OCI-LY3 (cell line): ENCODE data around the gene TEX13B.

ENCODE experiments used
- H2AFZ ChIP-seq: fragments of 200-600, 300-600 bp; shearing (Covaris generic); 2 replicates; pipeline ENCODE4 v1.6.0; 2014; ENCODE audit warnings: antibody characterized with exemption, low read depth, low read length
- H3K27ac ChIP-seq: fragments of 200-600, 300-600 bp; sonication (generic); 2 replicates; pipeline ENCODE4 v1.5.1; 2014; ENCODE audit warnings: mild to moderate bottlenecking, low read length, moderate library complexity, mixed read lengths
- H3K27me3 ChIP-seq: fragments of 200-600, 300-600 bp; sonication (generic); 2 replicates; pipeline ENCODE4 v1.6.1; 2014; ENCODE audit warnings: low read depth, low read length, mixed read lengths
- H3K36me3 ChIP-seq: fragments of 200-600, 300-600 bp; sonication (generic); replicated peaks from 2 replicates; pipeline ENCODE3; 2014; ENCODE audit warnings: low read depth, low read length, mixed read lengths
- H3K4me1 ChIP-seq: fragments of 300-600, 200-600 bp; sonication (generic); 2 replicates; pipeline ENCODE4 v1.6.1; 2014; ENCODE audit warnings: low read length, mixed read lengths
- H3K4me2 ChIP-seq: fragments of 200-600, 300-600 bp; sonication (generic); 2 replicates; pipeline ENCODE4 v1.6.1; 2014; ENCODE audit warnings: low read length, mixed read lengths
- H3K4me3 ChIP-seq: fragments of 300-600, 200-600 bp; sonication (generic); 2 replicates; pipeline ENCODE4 v1.5.1; 2014; ENCODE audit warnings: antibody characterized with exemption, mild to moderate bottlenecking, low read length, moderate library complexity
- H3K79me2 ChIP-seq: fragments of 300-600, 200-600 bp; shearing (Covaris generic); 2 replicates; pipeline ENCODE4 v1.6.1; 2014; ENCODE audit warnings: mild to moderate bottlenecking, low read length, mixed read lengths
- H3K9ac ChIP-seq: fragments of 300-600, 200-600 bp; shearing (Covaris generic); 2 replicates; pipeline ENCODE4 v1.6.0; 2014; ENCODE audit warnings: mild to moderate bottlenecking, low read length, moderate library complexity
- H3K9me3 ChIP-seq: fragments of 200-600, 300-600 bp; shearing (Covaris generic); 2 replicates; pipeline ENCODE4 v1.6.1; 2014; ENCODE audit warnings: low read length, mixed read lengths; ENCODE audit not compliant: insufficient read depth
- H4K20me1 ChIP-seq: fragments of 200-600, 300-600 bp; sonication (generic); 2 replicates; pipeline ENCODE4 v1.6.1; 2016; ENCODE audit warnings: low read length, mixed read lengths; ENCODE audit not compliant: insufficient read depth
- CTCF ChIP-seq: fragments of 200-600, 300-600 bp; sonication (generic); IDR thresholded peaks from 2 replicates; pipeline ENCODE4 v1.5.1; 2014; ENCODE audit warnings: antibody characterized with exemption, low read length, low read depth
- EZH2phosphoT487 ChIP-seq: fragments of 200-600 bp; shearing (Covaris generic); IDR thresholded peaks from 2 replicates; pipeline ENCODE4 v1.6.1; 2018; ENCODE audit warnings: antibody characterized with exemption, mixed run types, low read depth

The TEX13B gene

DNA sequence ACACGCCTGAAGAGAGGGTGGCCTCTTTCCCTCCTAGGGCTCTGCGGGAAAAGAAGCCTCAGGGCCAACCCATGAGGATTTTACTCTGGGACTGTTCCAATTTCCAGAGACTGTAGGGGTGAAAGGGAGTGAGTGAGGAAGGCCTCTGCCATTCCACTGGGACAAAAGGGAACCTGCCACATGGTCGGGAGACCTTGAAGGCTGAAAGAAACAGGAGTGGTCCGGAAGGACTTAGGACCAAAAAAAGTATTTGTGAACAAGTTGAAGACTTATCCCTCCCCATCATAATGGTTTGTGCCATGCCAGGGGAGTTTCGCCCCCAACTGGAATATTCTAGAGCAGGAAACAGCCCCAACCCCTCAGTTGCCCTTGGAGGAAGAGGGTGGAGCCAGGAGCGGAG is at the start of gene TEX13B:
TSS of gene TEX13B (minus strand) at position 15 of the 400 bp plus-strand sequence. CDS start 243 bp downstream, outside the sequence.
- Histone ChIP-seq H4K20me1 (no peaks in the 10 kb centered on the region), H3K79me2 (no peaks in the 10 kb centered on the region), H3K36me3 (no peaks in the 10 kb centered on the region), H3K4me2 (no peak within 1 kb of the TSS), H3K27ac (no peak within 1 kb of the TSS), H3K27me3 (no peaks in the 10 kb centered on the region), H3K9ac (no peak within 1 kb of the TSS), H3K4me3 (no peak within 1 kb of the TSS), H3K9me3 (no peaks in the 10 kb centered on the region), H3K4me1 (peaks cover 9% of the 10 kb centered on the region; the same call in 1 of the 2 replicates), H2AFZ (no peak within 1 kb of the TSS)
- no peak for TF ChIP-seq CTCF
- TF ChIP-seq EZH2phosphoT487: no peak

- H3K4me1 ChIP-seq: no peaks in the 10 kb centered on the region
- no peaks in the 10 kb centered on the region for H3K27me3 ChIP-seq
- H3K9ac ChIP-seq: no peak overlapping the region
- H3K4me3 ChIP-seq: no peak overlapping the region
- no peaks in the 10 kb centered on the region for H3K9me3 ChIP-seq
- TF ChIP-seq CTCF (no peak), EZH2phosphoT487 (no peak)
- H3K36me3 ChIP-seq: no peaks in the 10 kb centered on the region
- H4K20me1 ChIP-seq: no peaks in the 10 kb centered on the region
- H3K79me2 ChIP-seq: no peaks in the 10 kb centered on the region
- no peak overlapping the region for H3K27ac ChIP-seq
- H3K4me2 ChIP-seq: no peak overlapping the region
- H2AFZ ChIP-seq: no peak overlapping the region
Observed at GRCh38 chrX:108029928-108030711, 48.0 kb upstream of the TEX13B start.

DNA sequence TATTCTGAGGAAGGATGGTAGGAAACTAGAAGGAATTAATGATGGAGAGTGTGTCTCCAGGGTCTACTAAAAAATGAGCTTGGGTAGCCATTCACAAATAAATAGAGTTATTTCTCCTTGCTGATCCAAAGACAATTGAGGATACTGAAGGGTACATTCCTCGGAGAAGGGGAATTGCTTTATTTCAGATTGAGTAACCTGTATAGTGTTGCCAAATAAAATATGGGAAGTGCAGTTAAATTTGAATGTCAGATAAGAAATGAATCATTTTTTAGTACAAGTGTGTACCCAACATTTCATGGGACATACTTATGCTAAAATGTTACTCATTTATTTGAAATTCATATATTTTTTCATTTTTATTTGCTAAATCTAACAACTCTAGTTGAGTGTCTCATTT is 46.7 kb upstream of the TEX13B start:
- Histone ChIP-seq H3K36me3 (no peaks in the 10 kb centered on the region), H3K4me1 (no peaks in the 10 kb centered on the region), H4K20me1 (no peaks in the 10 kb centered on the region), H2AFZ (no peak overlapping the region), H3K27me3 (peaks cover 5% of the 10 kb centered on the region; the same call in 1 of the 2 replicates), H3K9me3 (no peaks in the 10 kb centered on the region), H3K79me2 (no peaks in the 10 kb centered on the region), H3K27ac (no peak overlapping the region), H3K4me2 (no peak overlapping the region), H3K9ac (no peak overlapping the region), H3K4me3 (no peak overlapping the region)
- TF ChIP-seq CTCF: no peak
- TF ChIP-seq EZH2phosphoT487: no peak

DNA sequence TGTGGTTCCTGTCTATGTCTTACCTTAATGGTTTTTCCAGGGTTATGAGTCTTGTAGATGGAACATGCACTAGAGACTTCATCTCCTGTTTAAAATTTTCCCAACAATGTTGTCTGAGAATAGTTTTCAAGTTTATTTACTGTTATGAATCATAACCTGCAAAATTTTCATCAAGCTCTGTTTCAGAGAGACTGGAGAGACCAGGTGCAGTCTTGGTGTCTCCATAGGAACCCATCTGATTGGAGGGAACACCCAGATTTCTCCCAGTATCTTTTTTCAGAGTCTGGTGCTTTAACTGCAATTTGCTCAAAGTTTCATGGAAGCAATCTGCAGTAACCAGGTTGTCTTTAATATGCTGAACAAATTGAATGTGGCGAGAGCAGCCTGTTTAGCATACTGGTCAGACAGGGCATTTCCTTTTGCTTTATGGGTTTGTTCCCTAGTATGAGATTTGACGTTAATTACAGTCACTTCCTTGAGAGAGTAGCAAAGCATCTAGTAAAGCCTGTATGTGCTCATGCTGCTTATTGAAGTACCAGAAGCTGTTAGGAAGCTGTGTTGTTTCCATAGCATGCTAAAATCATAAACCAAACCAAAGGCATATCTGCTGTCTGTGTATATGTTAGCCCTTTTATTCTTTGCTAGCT is 43.9 kb upstream of the TEX13B start:
- TF ChIP-seq EZH2phosphoT487 (no peak), CTCF (no peak)
- Histone ChIP-seq H4K20me1 (no peaks in the 10 kb centered on the region), H3K4me2 (no peak overlapping the region), H3K4me3 (no peak overlapping the region), H2AFZ (no peak overlapping the region), H3K9me3 (no peaks in the 10 kb centered on the region), H3K27ac (no peak overlapping the region), H3K9ac (no peak overlapping the region), H3K36me3 (no peaks in the 10 kb centered on the region), H3K27me3 (peaks cover 5% of the 10 kb centered on the region; the same call in 1 of the 2 replicates), H3K79me2 (no peaks in the 10 kb centered on the region), H3K4me1 (no peaks in the 10 kb centered on the region)
